ENCODE data around the gene HDHD3. TPM values are rescaled to one million over a fixed set of nuclear protein-coding genes. Genes with fewer than 3 reads are reported as not detected.

The HDHD3 gene
- total RNA-seq, 4 donors from 2014 or later, result 7.8 to 33.0 (median 20.9) TPM

GRCh38 chr9:113350937-113351336 lies 25.8 kb downstream of the HDHD3 start:
- no peak for TF ChIP-seq CTCF (IDR thresholded peaks at IDR 0.05; ENCODE audit: low read depth)

GRCh38 chr9:113350107-113350661 lies 26.6 kb downstream of the HDHD3 start:
- TF ChIP-seq CTCF (IDR thresholded peaks at IDR 0.05; ENCODE audit: low read depth), result no peak

GRCh38 chr9:113349445-113350094 lies 27.2 kb downstream of the HDHD3 start, which contains the start of gene BSPRY:
TSS of gene BSPRY (plus strand) at chr9:113349541. CDS start at chr9:113349580, 39 bp downstream.
- no peak for TF ChIP-seq CTCF (IDR thresholded peaks at IDR 0.05; ENCODE audit: low read depth)

GRCh38 chr9:113349066-113349444 lies 27.7 kb downstream of the HDHD3 start:
- TF ChIP-seq CTCF (IDR thresholded peaks at IDR 0.05; ENCODE audit: low read depth), result no peak

GRCh38 chr9:113348437-113348836 lies 28.3 kb downstream of the HDHD3 start:
- no peak for TF ChIP-seq CTCF (IDR thresholded peaks at IDR 0.05; ENCODE audit: low read depth)

- no peak for TF ChIP-seq CTCF (IDR thresholded peaks at IDR 0.05; ENCODE audit: low read depth)
Observed at GRCh38 chr9:113345671-113346070, 31.1 kb downstream of the HDHD3 start.

- TF ChIP-seq CTCF (IDR thresholded peaks at IDR 0.05; ENCODE audit: low read depth), result no peak
Observed at GRCh38 chr9:113345190-113345589, 31.6 kb downstream of the HDHD3 start.
